Mucosa of descending colon (tissue), 3 donors: ENCODE results near the gene HOXD10. TPM values are rescaled to one million over a fixed set of nuclear protein-coding genes. Genes with fewer than 3 reads are reported as not detected.

Experiments
- ATAC-seq: fragments of 200-7000 bp; cut with Tn5 transposase; one replicate; pipeline ENCODE4 v1.9.1; 2020; ENCODE audit warnings: mild to moderate bottlenecking, moderate library complexity
- DNase-seq, 3 donors: peaks; one replicate each; pipeline ENCODE4 v3.0.0-alpha.2; 2020
- H3K36me3 ChIP-seq: fragments of 200-600 bp; one replicate; pipeline ENCODE4 v1.8.0; 2021; ENCODE audit warnings: low read depth, mild to moderate bottlenecking
- H3K4me1 ChIP-seq: fragments of 200-600 bp; one replicate; pipeline ENCODE4 v1.8.0; 2021; ENCODE audit warnings: low read depth, mild to moderate bottlenecking
- H3K4me3 ChIP-seq: fragments of 200-600 bp; one replicate; pipeline ENCODE4 v1.8.0; 2021; ENCODE audit warnings: mild to moderate bottlenecking
- H3K9me3 ChIP-seq: fragments of 200-600 bp; one replicate; pipeline ENCODE4 v1.8.0; 2021; ENCODE audit warnings: mild to moderate bottlenecking
- CTCF ChIP-seq: fragments of 200-600 bp; IDR thresholded peaks from one replicate; pipeline ENCODE4 v1.8.0; 2022; ENCODE audit warnings: antibody characterized with exemption, mild to moderate bottlenecking
- intact Hi-C, 2 donors: fragments of 100-400 bp; cut with DNase I in 1 of 2; cut with micrococcal nuclease in 1 of 2; formaldehyde crosslinking; loops; one replicate each; pipeline versions ENCODE4 v1.11.0 to v1.11.1; 2022; cut with DNase I, micrococcal nuclease
- total RNA-seq, 3 donors: library from RNA; stranded (reverse); fragmentation: NEBNext Ultra II Directional in 2 of 3; extraction: Animal tissue kit (Norgen Biotek cat#: 25700) in 2 of 3; gene quantifications; one replicate each; pipeline versions ENCODE4 v1.2.1 to v1.2.4, GENCODE V29; 2021 to 2023
- donor health status: DM: no; HTN: no; CAD: no; lungs with moderate emphysema.
- donor health status: DM: no; HTN: no; CAD: no.
- donor health status: DM: no; HTN: yes; CAD: no.

The HOXD10 gene
- total RNA-seq, 3 donors from 2014 or later, result 1.8 to 4.1 (median 3.0) TPM

DNA sequence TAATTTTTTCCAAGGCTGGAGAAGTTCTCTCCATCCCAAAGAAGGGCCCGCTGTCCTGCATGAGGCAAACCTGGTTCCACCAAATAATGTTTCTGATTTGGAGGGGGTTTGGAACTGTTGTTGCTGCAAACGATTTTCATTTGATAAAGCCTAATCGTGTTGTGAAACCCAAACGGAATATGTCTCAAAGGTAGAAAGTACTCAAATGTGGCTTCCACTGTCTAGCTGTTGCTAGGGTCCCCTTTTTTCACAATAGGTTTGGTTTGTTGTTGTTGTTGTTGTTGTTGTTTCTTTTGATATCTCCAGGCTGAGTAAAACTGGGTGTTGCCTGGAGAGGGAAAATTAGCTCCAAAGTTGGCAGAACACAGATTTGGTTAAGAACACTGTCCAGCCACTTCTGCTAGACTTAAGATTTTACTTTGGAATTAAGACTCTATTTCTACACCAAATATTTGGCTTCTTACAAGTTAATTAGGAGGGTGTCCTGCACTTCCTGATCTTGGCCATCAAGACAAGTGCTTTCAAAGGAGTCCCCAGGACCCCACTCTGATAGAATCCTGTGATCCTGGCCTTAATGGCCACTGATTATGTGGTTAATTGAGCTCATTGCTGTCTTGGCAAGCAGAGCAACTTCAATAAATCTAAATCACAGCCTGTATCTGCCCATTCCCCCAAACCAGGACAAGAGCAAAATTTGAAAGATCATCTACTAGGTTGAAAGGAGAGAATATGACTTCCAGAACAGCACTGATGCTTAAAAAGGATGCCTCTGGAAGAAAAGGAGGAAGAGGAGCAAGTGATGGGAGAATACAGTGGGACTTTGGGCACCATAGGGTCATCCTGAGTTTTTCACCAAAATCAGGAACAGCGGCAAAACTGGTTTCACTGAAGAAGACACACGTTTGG lies 27.4 kb upstream of the HOXD10 start:
- Histone ChIP-seq H3K4me3 (no peak overlapping the region), H3K9me3 (no peaks in the 10 kb centered on the region), H3K4me1 (peaks cover 21% of the 10 kb centered on the region), H3K36me3 (no peaks in the 10 kb centered on the region)
- DNase-seq (no peak), ATAC-seq (no peak)
- no peak for TF ChIP-seq CTCF
- intact Hi-C loops, result loop anchor here in 1 of 2 donors (10.0 kb wide), 1 partner anchor 724 kb away; no protein-coding TSS in a partner anchor

DNA sequence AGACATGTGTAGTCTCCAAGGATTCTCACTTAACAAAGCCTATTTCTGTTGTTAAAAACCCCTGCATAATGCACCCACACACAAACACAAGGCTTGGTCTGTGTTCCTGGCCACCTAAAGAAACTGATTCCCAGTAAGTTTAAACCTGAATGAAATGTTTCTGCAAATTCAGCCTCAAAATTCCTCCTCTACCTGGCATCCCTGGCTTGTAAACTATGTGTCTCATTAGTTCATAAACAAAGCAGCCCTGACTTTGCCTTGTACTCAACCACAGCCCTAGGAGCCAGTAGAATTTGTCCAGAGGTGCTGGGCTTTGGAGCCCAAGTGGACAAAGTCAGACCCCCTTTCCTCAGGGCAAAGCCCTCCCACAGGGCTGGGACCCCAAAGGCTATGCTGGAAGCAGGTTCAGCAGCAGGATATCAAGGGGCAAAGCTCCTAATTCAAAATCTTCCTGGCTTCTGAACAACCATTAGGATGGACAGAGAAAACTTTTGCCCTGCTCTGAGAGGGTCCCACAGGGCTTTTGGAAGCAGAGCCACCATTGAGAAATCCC lies 26.7 kb upstream of the HOXD10 start:
- DNase-seq (no peak), ATAC-seq (no peak)
- intact Hi-C loops, result loop anchor here in 1 of 2 donors (10.0 kb wide), 1 partner anchor 725 kb away; no protein-coding TSS in a partner anchor
- no peak for TF ChIP-seq CTCF
- Histone ChIP-seq H3K4me1 (peaks cover 21% of the 10 kb centered on the region), H3K9me3 (no peaks in the 10 kb centered on the region), H3K36me3 (no peaks in the 10 kb centered on the region), H3K4me3 (no peak overlapping the region)

DNA sequence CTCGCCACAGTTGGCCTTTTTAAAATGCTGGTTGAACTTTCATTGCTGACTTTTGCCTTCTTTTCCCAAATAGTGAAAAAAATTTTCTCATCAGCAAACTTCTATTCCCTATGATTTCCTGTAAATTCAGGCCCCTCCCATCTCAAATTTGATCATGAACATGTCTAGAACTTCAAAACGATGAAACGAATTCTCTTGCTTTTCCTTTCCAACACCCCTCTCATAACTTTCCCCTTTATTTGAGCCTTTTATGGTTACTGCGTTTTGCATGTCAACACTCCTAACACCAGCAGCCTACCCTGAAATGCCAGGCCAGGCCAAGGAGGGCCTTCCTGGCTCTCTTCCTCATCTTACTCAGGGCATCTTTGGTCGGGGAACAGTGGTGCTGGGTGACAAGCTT lies 25.7 kb upstream of the HOXD10 start:
- Histone ChIP-seq H3K4me1 (peaks cover 18% of the 10 kb centered on the region), H3K9me3 (no peaks in the 10 kb centered on the region), H3K4me3 (no peak overlapping the region), H3K36me3 (no peaks in the 10 kb centered on the region)
- no peak for DNase-seq
- intact Hi-C loops, result no loop called here
- TF ChIP-seq CTCF, result no peak
- ATAC-seq, result no peak

- Histone ChIP-seq H3K9me3 (no peaks in the 10 kb centered on the region), H3K36me3 (no peaks in the 10 kb centered on the region), H3K4me1 (peaks cover 17% of the 10 kb centered on the region), H3K4me3 (no peak overlapping the region)
- no peak for DNase-seq
- no peak for TF ChIP-seq CTCF
- no peak for ATAC-seq
- intact Hi-C loops, result no loop called here
Measured at GRCh38 chr2:176091329-176092258, 25.0 kb upstream of the HOXD10 start.

DNA sequence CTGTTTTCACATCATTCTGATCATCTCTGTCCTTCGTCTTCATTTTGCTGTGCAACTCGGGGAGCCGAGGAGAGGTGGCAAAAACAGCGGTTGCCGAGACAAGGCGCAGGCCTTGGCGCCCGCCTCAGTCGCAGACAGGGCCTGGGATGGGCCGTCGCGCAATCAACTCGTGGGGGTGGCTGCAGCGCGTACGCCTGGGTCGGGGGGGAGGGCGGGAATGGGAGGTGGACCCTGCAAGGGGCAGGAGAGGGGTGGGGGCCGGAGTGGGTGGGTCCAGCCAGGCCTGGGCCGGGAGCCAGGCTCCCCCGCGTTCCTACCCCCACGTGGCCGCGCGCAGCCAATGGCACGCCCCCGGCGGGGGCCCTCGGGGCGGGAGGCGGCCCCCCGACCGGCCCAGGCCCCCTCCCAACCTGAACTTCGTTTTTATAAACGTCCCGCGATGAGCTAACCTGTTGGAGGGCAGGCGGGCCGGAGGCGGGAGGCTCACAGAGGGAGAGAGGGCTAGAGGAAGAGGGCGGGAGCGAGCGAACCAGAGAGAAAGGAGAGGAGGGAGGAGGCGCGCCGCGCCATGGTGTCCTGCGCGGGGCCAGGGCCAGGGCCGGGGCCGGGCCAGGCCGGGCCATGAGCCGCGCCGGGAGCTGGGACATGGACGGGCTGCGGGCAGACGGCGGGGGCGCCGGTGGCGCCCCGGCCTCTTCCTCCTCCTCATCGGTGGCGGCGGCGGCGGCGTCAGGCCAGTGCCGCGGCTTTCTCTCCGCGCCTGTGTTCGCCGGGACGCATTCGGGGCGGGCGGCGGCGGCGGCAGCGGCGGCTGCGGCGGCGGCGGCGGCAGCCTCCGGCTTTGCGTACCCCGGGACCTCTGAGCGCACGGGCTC lies 24.1 kb upstream of the HOXD10 start, which contains the start of gene HOXD13:
Gene HOXD13, plus strand, starts transcription at position 452 of the 875 bp plus-strand sequence. Its CDS starts 170 bp downstream, at position 622.
- TF ChIP-seq CTCF, result no peak
- DNase-seq (no peak), ATAC-seq (peak; percentile 42)
- Histone ChIP-seq H3K4me3 (no peak within 1 kb of the TSS), H3K9me3 (no peaks in the 10 kb centered on the region), H3K36me3 (no peaks in the 10 kb centered on the region), H3K4me1 (peaks cover 26% of the 10 kb centered on the region)
- intact Hi-C loops, result no loop called here
